GM03348 (cell line): ENCODE results near the gene IDH3B.
"Not testable (repeated sequence)": the region's sequence is repeated elsewhere in the genome, so short reads cannot be mapped to it uniquely, and the experiment has no call there.

Source experiments
- DNase-seq: peaks from one replicate; pipeline ENCODE4 v3.0.0; 2012; ENCODE audit warnings: low spot score

IDH3B gene

DNA sequence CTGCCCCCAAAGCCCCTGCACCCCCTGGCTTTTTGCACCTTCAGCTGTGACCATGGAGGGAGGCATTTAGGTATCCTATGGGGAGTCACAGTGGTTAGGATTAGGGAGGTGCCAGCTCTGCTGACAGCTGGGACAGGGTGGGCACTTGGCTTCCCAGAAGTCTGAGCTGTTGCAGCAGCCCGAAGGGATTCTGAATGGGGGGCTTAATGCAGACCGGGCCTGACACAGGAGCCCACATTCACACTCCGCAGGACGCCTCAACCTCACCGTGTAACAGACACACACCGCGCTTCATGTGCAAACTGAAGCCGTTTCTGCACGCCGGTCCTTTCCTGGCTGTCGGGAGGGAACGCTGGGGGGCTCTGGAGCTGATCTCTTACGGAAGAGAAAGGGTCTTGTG is 30.5 kb upstream of the IDH3B start:
- no peak for DNase-seq

DNA sequence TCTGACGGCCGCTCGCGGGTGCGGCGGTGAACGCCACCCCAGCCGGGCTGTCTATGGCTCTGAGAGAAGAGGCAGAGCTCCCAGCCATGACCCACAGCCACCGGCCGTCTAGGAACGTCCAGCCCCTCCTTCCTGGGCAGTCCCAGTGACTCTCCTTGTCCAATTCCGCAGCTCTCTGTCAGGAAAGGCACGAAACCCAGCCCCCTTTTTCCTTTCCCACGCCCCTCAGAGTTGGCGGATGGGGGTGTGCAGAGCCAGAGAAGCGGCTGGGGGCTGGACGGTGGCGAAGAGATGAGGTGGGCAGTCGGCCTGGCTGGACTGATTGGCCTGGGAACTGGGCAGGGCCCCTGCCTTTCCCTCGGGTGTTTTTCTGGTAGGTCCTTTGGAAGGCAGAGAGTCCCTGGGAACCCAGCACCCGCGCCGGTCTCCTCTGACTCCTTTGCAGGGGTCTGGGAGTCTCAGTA is 30.0 kb upstream of the IDH3B start:
- DNase-seq = no peak

- peak; percentile 45 for DNase-seq
Measured at GRCh38 chr20:2693286-2694007, 29.4 kb upstream of the IDH3B start.

DNA sequence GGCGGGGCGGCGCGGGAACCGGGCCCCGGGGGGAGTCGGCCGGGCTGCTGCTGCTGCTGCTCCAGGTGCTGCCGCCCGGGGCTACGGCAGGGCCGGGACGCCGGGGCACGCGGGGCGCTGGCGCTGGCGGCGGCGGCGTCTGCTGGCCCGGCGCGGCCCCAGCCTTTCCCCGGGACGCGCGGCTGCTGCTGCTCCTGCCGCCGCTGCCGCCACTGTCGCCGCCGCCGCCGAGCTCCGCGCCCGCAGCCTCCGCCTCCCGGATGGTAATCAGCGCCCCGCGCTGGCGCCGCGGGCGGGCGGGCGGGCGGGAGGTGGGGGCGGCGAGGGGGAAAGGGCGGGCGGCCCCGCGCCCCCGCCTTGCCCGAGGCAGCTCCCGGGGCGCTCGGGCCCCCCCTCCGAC is 28.9 kb upstream of the IDH3B start:
- DNase-seq = no peak

DNA sequence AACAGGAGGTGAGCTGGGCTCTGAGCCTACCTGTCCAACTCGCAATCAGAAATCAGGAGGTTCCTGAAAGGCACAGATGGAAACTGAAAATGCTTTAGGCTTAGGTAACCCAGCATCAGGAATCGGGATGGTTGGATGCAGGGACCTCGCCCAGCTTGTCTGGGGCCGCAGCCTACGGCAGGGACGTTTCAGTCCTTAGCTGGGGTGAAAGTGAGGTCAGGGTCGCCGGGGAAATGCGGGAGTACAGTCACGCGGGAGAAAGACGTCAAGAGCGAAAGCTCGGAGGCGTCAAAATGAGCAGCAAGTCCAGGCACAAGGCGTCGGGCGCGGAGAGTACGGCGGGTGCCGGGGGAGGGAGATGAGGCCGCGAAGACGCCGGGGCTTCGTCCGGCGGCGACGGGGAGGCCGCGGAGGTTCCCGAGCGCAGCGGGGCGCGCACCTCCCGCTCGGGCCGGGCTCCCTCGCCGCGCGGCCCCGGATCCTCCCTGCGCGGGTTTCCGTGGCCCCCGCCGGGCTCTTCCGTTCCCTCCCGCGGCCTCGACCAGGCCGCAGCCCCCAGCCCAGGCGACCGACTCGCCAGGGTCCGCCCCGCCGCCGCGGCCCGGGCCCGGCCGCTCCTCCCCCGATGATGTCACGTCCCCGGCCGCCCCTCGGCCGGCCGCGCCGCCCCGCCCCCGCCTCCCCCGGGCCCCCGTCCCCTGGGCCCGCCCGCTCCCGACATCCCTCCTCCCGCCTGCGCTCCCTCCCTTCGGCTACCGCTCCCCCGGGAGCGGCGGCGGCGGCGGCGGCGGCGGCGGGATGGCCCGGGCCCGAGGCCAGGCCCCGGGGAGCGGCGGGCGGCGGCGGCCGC is 28.2 kb upstream of the IDH3B start, which contains the start of gene EBF4:
Gene EBF4, plus strand, starts transcription at position 745 of the 850 bp plus-strand sequence. CDS start 866 bp downstream, outside the sequence.
- peak; percentile 72 for DNase-seq

DNA sequence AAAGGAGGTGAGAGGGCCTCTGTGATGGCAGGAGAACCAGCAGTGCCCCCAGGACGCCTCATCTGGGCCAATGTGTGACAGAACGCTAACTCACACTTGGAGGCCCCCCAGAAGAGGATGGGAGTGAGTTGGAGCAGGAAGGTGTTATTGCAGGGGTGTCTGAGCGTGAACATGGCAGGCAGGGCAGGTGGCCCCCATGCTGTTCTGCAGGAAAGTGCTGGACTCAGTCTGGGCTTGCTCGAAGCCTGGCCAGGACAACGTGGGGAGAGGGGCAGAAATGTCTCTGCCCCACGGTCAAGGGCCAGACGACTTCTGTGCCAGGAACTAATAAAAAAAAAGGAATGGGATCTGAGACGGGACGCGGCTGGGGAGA is 27.6 kb upstream of the IDH3B start:
- DNase-seq = no peak

- DNase-seq = no peak
Measured at GRCh38 chr20:2691127-2691526, 27.1 kb upstream of the IDH3B start.

GRCh38 chr20:2690718-2691117 is 26.7 kb upstream of the IDH3B start:
- no peak for DNase-seq

- DNase-seq = no peak
Measured at GRCh38 chr20:2690213-2690612, 26.2 kb upstream of the IDH3B start.

DNA sequence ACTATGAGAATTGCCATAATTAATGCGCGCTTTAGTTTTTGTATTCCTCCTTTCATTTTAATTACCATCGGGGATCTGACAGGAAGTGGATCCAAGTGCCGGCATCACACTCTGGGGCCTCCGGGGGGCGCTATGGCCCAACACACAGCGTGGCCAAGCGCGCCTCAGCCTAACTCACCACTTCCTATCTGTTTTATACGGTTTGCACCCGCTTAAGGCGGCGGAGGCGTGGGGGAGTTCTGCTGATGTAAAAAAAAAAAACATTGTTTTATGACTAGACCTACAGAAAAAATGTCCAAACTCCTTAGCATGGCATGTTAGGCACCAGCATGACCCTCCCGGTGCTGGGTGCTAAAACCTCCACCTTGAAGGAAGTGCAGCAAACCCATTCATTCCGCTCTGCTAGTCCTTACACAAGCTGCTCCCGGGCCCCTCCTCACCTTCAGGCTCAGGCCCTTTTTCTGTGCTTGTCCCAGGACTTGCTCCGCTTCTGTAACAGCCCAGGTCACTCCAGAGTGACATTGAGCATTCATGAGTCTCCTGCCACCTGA is 24.1 kb upstream of the IDH3B start:
- peak; percentile 58 for DNase-seq

GRCh38 chr20:2687514-2687913 is 23.5 kb upstream of the IDH3B start:
- DNase-seq = no peak

- DNase-seq = not testable (repeated sequence)
Measured at GRCh38 chr20:2684817-2685216, 20.8 kb upstream of the IDH3B start.

GRCh38 chr20:2682040-2682439 is 18.0 kb upstream of the IDH3B start:
- DNase-seq = not testable (repeated sequence)

DNA sequence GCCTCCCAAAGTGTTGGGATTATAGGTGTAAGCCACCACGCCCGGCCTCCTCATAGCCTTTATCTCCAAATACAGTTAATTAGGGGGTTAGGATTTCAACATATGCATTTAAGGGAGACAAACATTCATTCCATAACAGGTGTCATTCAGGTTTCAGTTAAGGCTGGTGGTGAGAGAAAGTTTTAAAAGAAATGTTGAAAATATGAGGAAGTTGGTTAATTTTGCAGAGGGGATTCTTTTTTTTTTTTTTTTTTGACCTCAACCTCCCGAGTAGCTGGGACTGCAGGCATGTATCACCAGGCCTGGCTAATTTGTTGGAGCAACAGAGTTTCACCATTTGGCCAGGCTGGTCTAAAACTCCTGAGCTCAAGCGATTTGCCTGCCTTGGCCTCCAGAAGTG is 16.0 kb upstream of the IDH3B start:
- no peak for DNase-seq

DNA sequence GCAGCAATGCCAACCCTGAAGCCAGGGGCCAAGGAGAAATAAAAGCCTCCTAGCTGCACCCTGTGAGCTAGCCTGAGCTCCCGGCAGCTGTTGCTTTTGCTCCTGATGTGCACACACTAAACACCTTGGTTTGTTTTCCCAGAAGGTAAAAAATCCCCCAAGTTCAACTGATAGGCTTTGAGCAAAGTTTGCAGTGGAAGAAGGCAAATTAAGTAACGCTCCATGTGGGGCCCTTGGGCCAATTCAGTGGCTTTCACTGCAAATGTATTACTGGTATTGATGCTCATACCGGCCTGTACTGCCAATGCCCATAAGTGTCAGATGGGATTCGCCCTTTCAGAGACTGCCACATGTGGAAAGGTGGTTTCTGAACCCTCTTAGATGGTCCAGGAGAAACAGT is 9.4 kb upstream of the IDH3B start:
- no peak for DNase-seq

DNA sequence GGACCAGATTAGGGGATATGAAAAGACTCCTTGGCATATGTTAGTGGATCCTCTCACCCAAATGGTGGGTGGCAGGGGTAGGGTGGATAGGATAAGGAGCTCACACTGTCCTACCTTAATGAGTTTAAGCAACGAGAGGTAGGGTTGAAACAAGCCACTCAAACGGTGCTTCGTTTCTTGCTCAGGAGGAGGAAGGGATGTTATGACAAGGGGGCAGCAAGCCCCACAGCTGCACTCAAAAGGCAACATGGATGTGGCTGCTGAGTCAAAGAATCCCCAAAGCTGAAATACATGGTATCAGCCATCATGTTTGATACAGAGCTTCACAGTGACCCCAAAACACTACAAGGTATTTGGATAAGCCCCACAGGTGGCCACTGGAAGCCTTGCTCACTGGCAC is 8.4 kb upstream of the IDH3B start:
- DNase-seq = no peak

GRCh38 chr20:2671977-2672376 is 8.0 kb upstream of the IDH3B start:
- no peak for DNase-seq

DNA sequence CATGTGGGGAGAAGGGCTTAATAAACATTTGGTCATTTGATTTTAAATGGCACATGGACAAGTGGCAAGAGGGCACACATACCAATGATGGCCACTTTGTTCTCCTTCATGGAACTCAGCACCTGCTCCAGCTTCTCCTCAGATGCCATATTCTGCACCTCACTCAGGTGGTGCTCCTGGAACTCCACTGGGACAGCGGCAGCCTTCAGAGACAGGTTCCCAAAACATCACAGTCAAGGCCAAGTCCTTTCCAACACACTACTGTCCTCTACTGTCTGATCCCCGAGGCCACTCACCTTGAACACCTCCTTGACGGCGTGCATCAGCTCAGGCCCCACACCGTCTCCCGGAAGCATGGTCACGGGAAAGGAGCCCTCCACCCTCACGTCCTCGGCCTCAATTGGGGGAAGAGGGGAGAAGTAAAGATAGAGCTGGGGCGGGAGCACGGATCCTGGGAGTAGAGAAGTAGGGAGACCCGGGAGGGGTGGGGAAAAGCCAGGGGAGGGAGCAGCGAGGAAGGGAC is 591 bp downstream of the IDH3B start:
- no peak for DNase-seq

DNA sequence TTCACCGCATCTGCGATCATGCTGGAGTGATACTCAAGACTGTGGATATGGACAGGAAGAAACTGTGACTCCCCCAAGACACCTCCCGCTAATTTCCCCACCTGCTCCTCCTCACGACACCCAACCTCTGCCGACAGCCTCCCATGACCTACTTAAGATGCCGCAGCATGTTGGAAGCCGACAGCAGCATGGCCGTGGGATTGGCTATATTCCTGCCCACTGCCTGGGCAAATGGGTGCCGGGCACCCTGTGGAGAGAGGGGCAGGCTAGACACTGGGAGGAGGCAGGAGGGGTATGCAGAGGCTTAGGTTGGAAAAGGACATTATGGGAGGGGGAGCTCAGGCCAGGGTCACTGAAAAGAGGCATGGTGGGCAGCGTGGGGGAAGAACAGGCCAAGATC is 4.5 kb downstream of the IDH3B start:
- no peak for DNase-seq

DNA sequence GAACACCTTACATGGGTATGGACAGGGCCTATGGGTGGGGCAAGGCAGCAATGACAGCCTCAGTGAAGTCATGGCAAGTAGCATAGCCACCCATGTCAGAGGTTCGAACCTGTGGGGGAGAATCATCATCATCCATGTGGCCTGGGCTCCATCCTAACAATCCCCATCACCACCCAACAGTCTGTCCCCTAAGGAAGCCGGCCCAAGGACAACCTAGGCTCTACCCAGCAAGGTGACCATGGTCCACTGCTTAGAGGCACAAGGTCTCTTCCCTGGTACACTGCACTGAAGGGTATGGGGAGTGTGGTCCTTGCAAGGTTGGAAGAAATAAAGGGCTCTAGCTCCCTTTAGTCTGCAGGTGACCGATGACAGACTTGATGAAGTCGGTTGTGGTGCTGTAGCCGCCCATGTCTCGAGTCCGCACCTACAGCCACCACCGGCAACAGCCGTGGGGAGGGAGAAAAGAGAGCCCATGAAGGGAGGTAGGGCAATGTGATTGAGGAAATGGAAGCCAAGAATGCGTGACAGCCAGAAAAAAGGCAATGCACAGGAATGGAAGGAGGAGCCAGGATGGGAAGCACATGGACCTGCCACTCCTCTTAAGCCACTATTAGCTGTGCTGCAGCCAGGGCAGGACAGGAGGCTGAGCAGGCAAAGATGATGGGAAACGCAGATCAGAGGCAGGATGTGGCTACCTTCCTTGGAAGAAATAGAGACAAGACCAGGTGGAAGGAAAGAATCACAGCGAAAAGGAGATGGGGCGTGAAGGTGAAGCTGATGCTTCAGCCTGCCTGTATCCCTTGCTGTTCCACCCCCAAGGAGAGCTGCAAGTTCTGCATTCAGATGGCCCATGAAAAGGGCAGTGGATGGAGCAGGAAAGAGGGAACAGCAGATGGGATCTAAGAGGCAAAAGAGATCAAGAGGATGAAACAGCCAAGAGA is 5.3 kb downstream of the IDH3B start:
- no peak for DNase-seq

GRCh38 chr20:2657674-2658073 is 6.3 kb downstream of the IDH3B start:
- no peak for DNase-seq

DNA sequence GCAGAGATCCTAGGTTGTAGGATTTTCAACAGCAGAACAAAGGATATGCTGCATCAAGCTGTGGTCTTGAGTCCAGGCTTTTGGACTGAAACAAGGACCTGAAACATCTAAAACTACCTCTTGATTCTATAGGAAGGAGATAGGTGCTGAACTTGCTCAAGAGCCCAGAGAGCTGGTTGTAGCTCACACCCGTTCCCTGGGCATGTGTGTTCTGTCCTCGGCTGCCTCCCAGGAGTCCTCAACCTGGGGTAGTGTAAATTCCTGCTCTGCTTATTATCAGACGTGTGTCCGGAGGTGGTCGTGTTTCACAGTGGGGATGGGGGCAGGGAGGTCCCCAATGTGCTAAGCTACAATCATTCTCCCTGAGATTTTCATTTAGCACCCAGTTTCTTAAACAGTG is 6.8 kb downstream of the IDH3B start:
- no peak for DNase-seq
